Frontal cortex (tissue), 4 donors: ENCODE data around the gene COPS8. TPM values are rescaled to one million over a fixed set of nuclear protein-coding genes. Genes with fewer than 3 reads are reported as not detected.
A peak's percentile ranks its signal among the peaks of the same experiment; 100 is the strongest.

Source experiments
- DNase-seq, 2 donors: peaks; one replicate each; pipeline ENCODE4 v3.0.0; 2012; ENCODE audit warnings: low spot score in 2 of 2
- FAIRE-seq: peaks from 2 replicates; lab custom pipeline; 2012; peaks lifted over from hg19 to GRCh38; lab: Jason Lieb, UNC
- total RNA-seq: library from RNA; depleted of rRNA; stranded (reverse); fragments of >200 nt; gene quantifications from one replicate; pipeline ENCODE4 v1.2.3, GENCODE V29; 2014
- donor health status: control.
- donor health status: control.
- donor health status: control.

Gene COPS8
- total RNA-seq: 148 TPM

- peak; percentile 83 to 94 for DNase-seq
- FAIRE-seq: no peak
Observed at GRCh38 chr2:237085248-237086221, at the start of gene COPS8. Gene COPS8 (plus strand): TSS chr2:237085889. CDS start chr2:237085965, 76 bp downstream.

- no peak for DNase-seq
- no peak for FAIRE-seq
Observed at GRCh38 chr2:237039301-237040031, 46.2 kb upstream of the COPS8 start.

GRCh38 chr2:237041231-237041630, 44.5 kb upstream of the COPS8 start:
- FAIRE-seq (no peak), DNase-seq (no peak)

GRCh38 chr2:237042101-237042500, 43.6 kb upstream of the COPS8 start:
- DNase-seq (no peak), FAIRE-seq (no peak)

- DNase-seq (no peak), FAIRE-seq (no peak)
Observed at GRCh38 chr2:237043866-237044265, 41.8 kb upstream of the COPS8 start.

GRCh38 chr2:237044281-237044680, 41.4 kb upstream of the COPS8 start:
- no peak for FAIRE-seq
- DNase-seq: no peak

GRCh38 chr2:237045449-237045848, 40.2 kb upstream of the COPS8 start:
- no peak for DNase-seq
- no peak for FAIRE-seq

- FAIRE-seq (no peak), DNase-seq (no peak)
Observed at GRCh38 chr2:237048595-237048994, 37.1 kb upstream of the COPS8 start.

- DNase-seq: no peak
Observed at GRCh38 chr2:237051861-237052260, 33.8 kb upstream of the COPS8 start.

GRCh38 chr2:237053066-237053465, 32.6 kb upstream of the COPS8 start:
- FAIRE-seq (no peak), DNase-seq (no peak)

More at GRCh38 chr2:237051861-237052260, 33.8 kb upstream of the COPS8 start:
- FAIRE-seq: no peak

GRCh38 chr2:237055386-237056100, 30.1 kb upstream of the COPS8 start:
- no peak for DNase-seq
- no peak for FAIRE-seq

- FAIRE-seq (no peak), DNase-seq (no peak)
Observed at GRCh38 chr2:237056287-237056875, 29.3 kb upstream of the COPS8 start.

- DNase-seq (no peak), FAIRE-seq (no peak)
Observed at GRCh38 chr2:237057107-237057506, 28.6 kb upstream of the COPS8 start.

GRCh38 chr2:237057893-237058300, 27.8 kb upstream of the COPS8 start:
- FAIRE-seq: no peak

GRCh38 chr2:237058423-237058822, 27.3 kb upstream of the COPS8 start:
- FAIRE-seq (no peak), DNase-seq (no peak)

More at GRCh38 chr2:237057893-237058300, 27.8 kb upstream of the COPS8 start:
- no peak for DNase-seq

GRCh38 chr2:237059155-237059875, 26.4 kb upstream of the COPS8 start:
- no peak for FAIRE-seq
- DNase-seq: no peak

GRCh38 chr2:237060534-237061312, 25.0 kb upstream of the COPS8 start:
- FAIRE-seq (no peak), DNase-seq (peak; percentile 8 to 63)

- no peak for FAIRE-seq
- no peak for DNase-seq
Observed at GRCh38 chr2:237061356-237061755, 24.3 kb upstream of the COPS8 start.
